Measurements from ENCODE around the gene PERP.
"Not testable (repeated sequence)": the region's sequence is repeated elsewhere in the genome, so short reads cannot be mapped to it uniquely, and the experiment has no call there.

PERP gene

DNA sequence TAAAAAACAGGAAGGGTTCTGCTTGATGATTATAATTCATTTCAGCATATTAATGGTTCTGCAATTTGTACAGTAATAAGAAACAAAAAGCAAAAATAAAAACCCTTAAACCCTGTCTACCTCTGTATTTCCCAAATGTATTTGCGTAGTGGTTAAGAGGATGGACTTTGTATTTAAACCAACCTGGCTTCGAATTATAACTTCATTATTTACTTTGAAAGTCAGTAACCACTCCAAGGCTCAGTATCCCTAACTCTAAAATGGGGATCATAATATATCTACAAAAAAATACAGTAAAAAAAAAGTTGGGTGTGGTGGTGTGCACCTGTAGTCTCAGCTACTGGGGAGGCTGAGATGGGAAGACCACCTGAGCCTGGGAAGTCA is 21.4 kb downstream of the PERP start:
- H3K27me3 ChIP-seq (ENCODE audit: control insufficient read depth in 1 of 2, insufficient read depth in 2 of 2, low read length in 2 of 2), result no peaks in the 10 kb centered on the region
- no peaks in the 10 kb centered on the region for H3K36me3 ChIP-seq (ENCODE audit: insufficient read depth, low read length)
- no peaks in the 10 kb centered on the region for H3K9me3 ChIP-seq (ENCODE audit: low read length)
- no peak overlapping the region for H3K4me3 ChIP-seq (ENCODE audit: low read depth in 1 of 2, low read length in 2 of 2)
- H3K27ac ChIP-seq (ENCODE audit: low read depth, low read length), result no peak overlapping the region
- no peak overlapping the region for H3K9ac ChIP-seq (ENCODE audit: low read length)
- H3K4me1 ChIP-seq (ENCODE audit: insufficient read depth, low read length), result peaks cover 12% of the 10 kb centered on the region

DNA sequence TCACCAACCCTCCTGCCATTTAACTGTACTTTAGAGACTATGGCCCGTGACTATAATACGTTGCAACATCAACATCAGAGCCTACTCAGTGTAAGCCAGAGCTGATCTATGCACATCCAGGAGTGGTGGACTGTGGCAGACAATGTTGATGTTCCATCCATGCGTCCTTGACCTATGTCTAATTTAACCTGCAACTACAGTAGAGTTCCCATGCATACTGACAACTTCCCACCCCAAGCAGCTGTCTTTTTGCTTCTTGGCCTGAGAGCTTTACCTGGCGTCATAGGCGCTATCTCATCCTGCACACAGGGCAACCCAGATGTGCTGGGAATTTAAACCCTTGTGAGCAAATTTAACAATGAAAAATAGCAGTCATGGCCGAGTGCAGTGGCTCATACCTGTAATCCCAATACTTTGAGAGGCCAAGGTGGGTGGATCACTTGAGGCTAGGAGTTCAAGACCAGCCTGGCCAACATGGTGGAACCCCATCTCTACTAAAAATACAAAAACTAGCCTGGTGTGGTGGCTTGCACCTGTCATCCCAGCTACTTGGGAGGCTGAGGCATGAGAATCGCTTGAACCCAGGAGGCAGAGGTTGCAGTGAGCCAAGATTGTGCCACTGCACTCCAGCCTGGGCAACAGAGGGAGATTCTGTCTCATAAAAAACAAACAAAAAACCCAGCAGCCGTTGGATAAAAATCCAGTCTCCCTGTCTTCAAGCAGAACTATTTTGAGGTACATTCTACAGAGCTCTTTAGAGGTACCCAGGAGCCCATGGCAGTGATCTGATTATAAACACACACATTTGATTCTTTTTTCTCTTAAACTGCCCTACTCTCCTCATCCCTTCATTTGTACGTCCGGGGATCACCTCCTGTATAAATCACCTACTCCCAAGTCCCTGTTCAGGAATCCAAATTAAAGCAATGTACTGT is 22.0 kb downstream of the PERP start:
- Histone ChIP-seq H3K27me3 (ENCODE audit: control insufficient read depth in 1 of 2, insufficient read depth in 2 of 2, low read length in 2 of 2) (no peaks in the 10 kb centered on the region), H3K4me1 (ENCODE audit: insufficient read depth, low read length) (peaks cover 12% of the 10 kb centered on the region), H3K9me3 (ENCODE audit: low read length) (no peaks in the 10 kb centered on the region), H3K4me3 (ENCODE audit: low read depth in 1 of 2, low read length in 2 of 2) (no peak overlapping the region), H3K9ac (ENCODE audit: low read length) (no peak overlapping the region), H3K36me3 (ENCODE audit: insufficient read depth, low read length) (no peaks in the 10 kb centered on the region), H3K27ac (ENCODE audit: low read depth, low read length) (no peak overlapping the region)

GRCh38 chr6:138082232-138082631 is 25.0 kb downstream of the PERP start:
- Histone ChIP-seq H3K9ac (ENCODE audit: low read length) (no peak overlapping the region), H3K9me3 (ENCODE audit: low read length) (no peaks in the 10 kb centered on the region), H3K4me3 (ENCODE audit: low read depth in 1 of 2, low read length in 2 of 2) (no peak overlapping the region), H3K27me3 (ENCODE audit: control insufficient read depth in 1 of 2, insufficient read depth in 2 of 2, low read length in 2 of 2) (no peaks in the 10 kb centered on the region), H3K27ac (ENCODE audit: low read depth, low read length) (no peak overlapping the region), H3K4me1 (ENCODE audit: insufficient read depth, low read length) (no peaks in the 10 kb centered on the region), H3K36me3 (ENCODE audit: insufficient read depth, low read length) (no peaks in the 10 kb centered on the region)

GRCh38 chr6:138079556-138079955 is 27.7 kb downstream of the PERP start:
- H3K9ac ChIP-seq (ENCODE audit: low read length); H3K4me3 ChIP-seq (ENCODE audit: low read depth in 1 of 2, low read length in 2 of 2); H3K27ac ChIP-seq (ENCODE audit: low read depth, low read length); H3K4me1 ChIP-seq (ENCODE audit: insufficient read depth, low read length); H3K9me3 ChIP-seq (ENCODE audit: low read length); H3K27me3 ChIP-seq (ENCODE audit: control insufficient read depth in 1 of 2, insufficient read depth in 2 of 2, low read length in 2 of 2); H3K36me3 ChIP-seq (ENCODE audit: insufficient read depth, low read length): not testable (repeated sequence)

- H3K4me3 ChIP-seq (ENCODE audit: low read depth in 1 of 2, low read length in 2 of 2), result no peak overlapping the region
Observed at GRCh38 chr6:138078491-138078890, 28.7 kb downstream of the PERP start.

GRCh38 chr6:138073264-138073663 is 34.0 kb downstream of the PERP start:
- no peaks in the 10 kb centered on the region for H3K27me3 ChIP-seq (ENCODE audit: control insufficient read depth in 1 of 2, insufficient read depth in 2 of 2, low read length in 2 of 2)

More at GRCh38 chr6:138078491-138078890, 28.7 kb downstream of the PERP start:
- no peaks in the 10 kb centered on the region for H3K27me3 ChIP-seq (ENCODE audit: control insufficient read depth in 1 of 2, insufficient read depth in 2 of 2, low read length in 2 of 2)
- no peaks in the 10 kb centered on the region for H3K4me1 ChIP-seq (ENCODE audit: insufficient read depth, low read length)
- H3K9me3 ChIP-seq (ENCODE audit: low read length), result no peaks in the 10 kb centered on the region
- H3K27ac ChIP-seq (ENCODE audit: low read depth, low read length), result no peak overlapping the region
- H3K36me3 ChIP-seq (ENCODE audit: insufficient read depth, low read length), result no peaks in the 10 kb centered on the region
- H3K9ac ChIP-seq (ENCODE audit: low read length), result no peak overlapping the region

GRCh38 chr6:138063726-138064125 is 43.5 kb downstream of the PERP start:
- no peaks in the 10 kb centered on the region for H3K27me3 ChIP-seq (ENCODE audit: control insufficient read depth in 1 of 2, insufficient read depth in 2 of 2, low read length in 2 of 2)
- no peaks in the 10 kb centered on the region for H3K36me3 ChIP-seq (ENCODE audit: insufficient read depth, low read length)
- H3K4me1 ChIP-seq (ENCODE audit: insufficient read depth, low read length), result no peaks in the 10 kb centered on the region
- no peak overlapping the region for H3K27ac ChIP-seq (ENCODE audit: low read depth, low read length)
- no peaks in the 10 kb centered on the region for H3K9me3 ChIP-seq (ENCODE audit: low read length)
- no peak overlapping the region for H3K4me3 ChIP-seq (ENCODE audit: low read depth in 1 of 2, low read length in 2 of 2)
- H3K9ac ChIP-seq (ENCODE audit: low read length), result no peak overlapping the region

More at GRCh38 chr6:138073264-138073663, 34.0 kb downstream of the PERP start:
- no peak overlapping the region for H3K9ac ChIP-seq (ENCODE audit: low read length)
- no peaks in the 10 kb centered on the region for H3K4me1 ChIP-seq (ENCODE audit: insufficient read depth, low read length)
- H3K4me3 ChIP-seq (ENCODE audit: low read depth in 1 of 2, low read length in 2 of 2), result no peak overlapping the region
- no peaks in the 10 kb centered on the region for H3K9me3 ChIP-seq (ENCODE audit: low read length)
- no peaks in the 10 kb centered on the region for H3K36me3 ChIP-seq (ENCODE audit: insufficient read depth, low read length)
- H3K27ac ChIP-seq (ENCODE audit: low read depth, low read length), result no peak overlapping the region

DNA sequence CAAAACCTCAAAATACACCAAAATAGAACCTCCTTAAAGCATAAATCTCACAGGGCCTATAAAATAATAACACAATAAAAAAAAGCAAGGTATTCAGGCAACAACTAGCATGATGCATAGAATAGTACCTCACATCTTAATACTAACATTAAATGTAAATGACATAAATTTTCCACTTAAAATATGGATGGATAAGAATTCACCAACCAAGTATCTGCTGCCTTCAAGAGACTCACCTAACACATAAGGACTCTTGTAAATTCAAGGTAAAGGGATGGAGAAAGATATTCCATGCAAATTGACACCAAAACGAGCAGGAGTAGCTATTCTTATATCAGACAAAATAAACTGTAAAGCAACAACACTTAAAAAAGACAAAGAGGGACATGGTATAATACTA is 52.2 kb downstream of the PERP start:
- Histone ChIP-seq H3K4me3 (ENCODE audit: low read depth in 1 of 2, low read length in 2 of 2) (no peak overlapping the region), H3K4me1 (ENCODE audit: insufficient read depth, low read length) (no peaks in the 10 kb centered on the region), H3K36me3 (ENCODE audit: insufficient read depth, low read length) (no peaks in the 10 kb centered on the region), H3K9ac (ENCODE audit: low read length) (no peak overlapping the region), H3K9me3 (ENCODE audit: low read length) (no peaks in the 10 kb centered on the region), H3K27me3 (ENCODE audit: control insufficient read depth in 1 of 2, insufficient read depth in 2 of 2, low read length in 2 of 2) (no peaks in the 10 kb centered on the region), H3K27ac (ENCODE audit: low read depth, low read length) (no peak overlapping the region)

- no peak overlapping the region for H3K27ac ChIP-seq (ENCODE audit: low read depth, low read length)
- H3K36me3 ChIP-seq (ENCODE audit: insufficient read depth, low read length), result no peaks in the 10 kb centered on the region
- H3K27me3 ChIP-seq (ENCODE audit: control insufficient read depth in 1 of 2, insufficient read depth in 2 of 2, low read length in 2 of 2), result no peaks in the 10 kb centered on the region
- H3K4me3 ChIP-seq (ENCODE audit: low read depth in 1 of 2, low read length in 2 of 2), result no peak overlapping the region
- H3K9me3 ChIP-seq (ENCODE audit: low read length), result no peaks in the 10 kb centered on the region
- no peaks in the 10 kb centered on the region for H3K4me1 ChIP-seq (ENCODE audit: insufficient read depth, low read length)
- H3K9ac ChIP-seq (ENCODE audit: low read length), result no peak overlapping the region
Observed at GRCh38 chr6:138052783-138053182, 54.4 kb downstream of the PERP start.

DNA sequence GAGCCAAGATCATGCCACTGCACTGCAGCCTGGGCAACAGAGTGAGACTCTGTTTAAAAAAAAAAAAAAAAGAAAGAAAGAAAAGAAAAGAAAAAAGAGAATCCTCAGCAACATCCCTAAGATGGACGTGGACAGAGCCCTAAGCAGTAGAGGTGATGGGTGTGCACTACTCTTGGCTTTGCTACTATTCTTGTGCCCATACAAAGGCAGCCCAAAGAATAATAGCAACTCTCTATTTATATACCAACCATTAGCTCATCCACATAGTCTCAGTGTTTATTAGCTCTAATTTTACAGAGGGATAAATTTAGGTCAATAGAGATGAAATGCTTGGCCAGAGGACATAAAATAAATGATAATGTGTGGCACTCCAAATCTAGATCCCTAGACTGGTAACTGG is 62.2 kb downstream of the PERP start:
- Histone ChIP-seq H3K27ac (ENCODE audit: low read depth, low read length) (no peak overlapping the region), H3K36me3 (ENCODE audit: insufficient read depth, low read length) (no peaks in the 10 kb centered on the region), H3K9ac (ENCODE audit: low read length) (no peak overlapping the region), H3K27me3 (ENCODE audit: control insufficient read depth in 1 of 2, insufficient read depth in 2 of 2, low read length in 2 of 2) (no peaks in the 10 kb centered on the region), H3K4me3 (ENCODE audit: low read depth in 1 of 2, low read length in 2 of 2) (no peak overlapping the region), H3K4me1 (ENCODE audit: insufficient read depth, low read length) (no peaks in the 10 kb centered on the region), H3K9me3 (ENCODE audit: low read length) (no peaks in the 10 kb centered on the region)

DNA sequence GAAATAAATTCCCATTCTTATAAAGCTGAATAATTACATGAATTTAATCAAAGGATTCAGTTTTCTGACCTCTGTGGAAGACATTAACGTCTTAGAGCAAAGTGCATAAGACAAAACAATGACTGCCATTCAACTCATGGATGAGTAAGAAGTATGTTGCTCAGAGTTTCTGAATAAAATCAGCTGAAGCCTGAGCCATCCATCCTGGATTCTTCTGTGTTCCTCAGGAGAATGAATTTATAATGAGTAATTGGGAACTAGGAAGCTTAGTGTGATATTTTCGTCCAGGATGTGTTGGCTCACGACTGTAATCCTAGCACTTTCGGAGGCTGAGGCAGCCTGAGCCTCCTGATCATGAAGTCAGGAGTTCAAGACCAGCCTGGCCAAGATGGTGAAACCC is 62.8 kb downstream of the PERP start:
- H3K36me3 ChIP-seq (ENCODE audit: insufficient read depth, low read length), result no peaks in the 10 kb centered on the region
- H3K4me1 ChIP-seq (ENCODE audit: insufficient read depth, low read length), result no peaks in the 10 kb centered on the region
- H3K9me3 ChIP-seq (ENCODE audit: low read length), result no peaks in the 10 kb centered on the region
- H3K9ac ChIP-seq (ENCODE audit: low read length), result no peak overlapping the region
- no peak overlapping the region for H3K4me3 ChIP-seq (ENCODE audit: low read depth in 1 of 2, low read length in 2 of 2)
- H3K27ac ChIP-seq (ENCODE audit: low read depth, low read length), result no peak overlapping the region
- no peaks in the 10 kb centered on the region for H3K27me3 ChIP-seq (ENCODE audit: control insufficient read depth in 1 of 2, insufficient read depth in 2 of 2, low read length in 2 of 2)
